ENCODE results near the gene TNNI3K.
"Not testable (repeated sequence)": the region's sequence is repeated elsewhere in the genome, so short reads cannot be mapped to it uniquely, and the experiment has no call there.

The TNNI3K gene

GRCh38 chr1:74235153-74235552 is at the start of gene TNNI3K:
TNNI3K (plus strand) TSS chr1:74235387; CDS start chr1:74235452, 65 bp downstream.
- in situ Hi-C loops (cut with MboI; ENCODE audit: low sequenced_read_pairs), result no loop called here

- in situ Hi-C loops (cut with MboI; ENCODE audit: low sequenced_read_pairs), result no loop called here
Measured at GRCh38 chr1:74193908-74194307, 41.3 kb upstream of the TNNI3K start.

GRCh38 chr1:74195339-74195738 is 39.8 kb upstream of the TNNI3K start:
- in situ Hi-C loops (cut with MboI; ENCODE audit: low sequenced_read_pairs), result no loop called here

- in situ Hi-C loops (cut with MboI; ENCODE audit: low sequenced_read_pairs), result no loop called here
Measured at GRCh38 chr1:74197255-74197654, 37.9 kb upstream of the TNNI3K start.

GRCh38 chr1:74197657-74198552 is 37.3 kb upstream of the TNNI3K start, which contains the start of the genes FPGT and LRRIQ3:
FPGT (plus strand) TSS chr1:74198242; CDS start chr1:74198279, 37 bp downstream.
LRRIQ3 (minus strand) TSS chr1:74198176; CDS start chr1:74183684, 14,492 bp downstream.
- in situ Hi-C loops (cut with MboI; ENCODE audit: low sequenced_read_pairs), result no loop called here

GRCh38 chr1:74199504-74199903 is 35.7 kb upstream of the TNNI3K start:
- in situ Hi-C loops (cut with MboI; ENCODE audit: low sequenced_read_pairs), result no loop called here

- in situ Hi-C loops (cut with MboI; ENCODE audit: low sequenced_read_pairs), result no loop called here
Measured at GRCh38 chr1:74205266-74205665, 29.9 kb upstream of the TNNI3K start.

GRCh38 chr1:74215229-74215628 is 20.0 kb upstream of the TNNI3K start:
- in situ Hi-C loops (cut with MboI; ENCODE audit: low sequenced_read_pairs), result no loop called here

- in situ Hi-C loops (cut with MboI; ENCODE audit: low sequenced_read_pairs), result no loop called here
Measured at GRCh38 chr1:74222701-74223100, 12.5 kb upstream of the TNNI3K start.

GRCh38 chr1:74223453-74223852 is 11.7 kb upstream of the TNNI3K start:
- in situ Hi-C loops (cut with MboI; ENCODE audit: low sequenced_read_pairs), result no loop called here

- in situ Hi-C loops (cut with MboI; ENCODE audit: low sequenced_read_pairs), result no loop called here
Measured at GRCh38 chr1:74236440-74236839, 1.3 kb downstream of the TNNI3K start.

- in situ Hi-C loops (cut with MboI; ENCODE audit: low sequenced_read_pairs), result no loop called here
Measured at GRCh38 chr1:74237035-74237434, 1.8 kb downstream of the TNNI3K start.

GRCh38 chr1:74237787-74238186 is 2.6 kb downstream of the TNNI3K start:
- in situ Hi-C loops (cut with MboI; ENCODE audit: low sequenced_read_pairs), result no loop called here

- in situ Hi-C loops (cut with MboI; ENCODE audit: low sequenced_read_pairs), result no loop called here
Measured at GRCh38 chr1:74245168-74245772, 10.1 kb downstream of the TNNI3K start.

- in situ Hi-C loops (cut with MboI; ENCODE audit: low sequenced_read_pairs), result no loop called here
Measured at GRCh38 chr1:74246315-74246714, 11.1 kb downstream of the TNNI3K start.

GRCh38 chr1:74247881-74248528 is 12.8 kb downstream of the TNNI3K start:
- in situ Hi-C loops (cut with MboI; ENCODE audit: low sequenced_read_pairs), result no loop called here

GRCh38 chr1:74253243-74253824 is 18.1 kb downstream of the TNNI3K start:
- in situ Hi-C loops (cut with MboI; ENCODE audit: low sequenced_read_pairs), result not testable (repeated sequence)

- in situ Hi-C loops (cut with MboI; ENCODE audit: low sequenced_read_pairs), result no loop called here
Measured at GRCh38 chr1:74266001-74266400, 30.8 kb downstream of the TNNI3K start.

- in situ Hi-C loops (cut with MboI; ENCODE audit: low sequenced_read_pairs), result no loop called here
Measured at GRCh38 chr1:74271503-74271902, 36.3 kb downstream of the TNNI3K start.

- in situ Hi-C loops (cut with MboI; ENCODE audit: low sequenced_read_pairs), result no loop called here
Measured at GRCh38 chr1:74280642-74281396, 45.6 kb downstream of the TNNI3K start.
